T-helper 2 cell (primary cell): ENCODE results near the gene FAM234B.
A peak's percentile ranks its signal among the peaks of the same experiment; 100 is the strongest.
"Not testable (repeated sequence)": the region's sequence is repeated elsewhere in the genome, so short reads cannot be mapped to it uniquely, and the experiment has no call there.

Experiments
- DNase-seq, 5 experiments: peaks; one replicate each; pipeline versions ENCODE4 v3.0.0 to v3.0.0-alpha.2; 2012 to 2022

FAM234B gene

GRCh38 chr12:13023811-13024530, 20.2 kb upstream of the FAM234B start:
- DNase-seq = no peak

- no peak for DNase-seq
Measured at GRCh38 chr12:13024531-13024916, 19.7 kb upstream of the FAM234B start.

GRCh38 chr12:13026286-13026685, 17.9 kb upstream of the FAM234B start:
- no peak for DNase-seq

- no peak for DNase-seq
Measured at GRCh38 chr12:13027032-13027431, 17.1 kb upstream of the FAM234B start.

- DNase-seq = no peak
Measured at GRCh38 chr12:13027508-13027907, 16.7 kb upstream of the FAM234B start.

GRCh38 chr12:13028825-13029570, 15.2 kb upstream of the FAM234B start:
- DNase-seq = no peak

GRCh38 chr12:13030541-13031291, 13.5 kb upstream of the FAM234B start:
- DNase-seq = no peak

GRCh38 chr12:13032164-13032563, 12.0 kb upstream of the FAM234B start:
- no peak for DNase-seq

- DNase-seq = no peak
Measured at GRCh38 chr12:13033476-13033875, 10.7 kb upstream of the FAM234B start.

- DNase-seq = not testable (repeated sequence)
Measured at GRCh38 chr12:13035335-13035734, 8.8 kb upstream of the FAM234B start.

GRCh38 chr12:13036881-13037280, 7.3 kb upstream of the FAM234B start:
- no peak for DNase-seq

- DNase-seq = no peak
Measured at GRCh38 chr12:13038491-13039161, 5.6 kb upstream of the FAM234B start.

- no peak for DNase-seq
Measured at GRCh38 chr12:13039328-13039956, 4.7 kb upstream of the FAM234B start.

GRCh38 chr12:13041224-13041623, 3.0 kb upstream of the FAM234B start:
- no peak for DNase-seq

- DNase-seq = no peak
Measured at GRCh38 chr12:13042666-13043230, 1.4 kb upstream of the FAM234B start.

GRCh38 chr12:13044906-13045299, 722 bp downstream of the FAM234B start:
- DNase-seq = no peak

- no peak for DNase-seq
Measured at GRCh38 chr12:13045816-13046215, 1.6 kb downstream of the FAM234B start.

- peak in 1 of 5 experiments; percentile 20 for DNase-seq
Measured at GRCh38 chr12:13046964-13047363, 2.8 kb downstream of the FAM234B start.

- no peak for DNase-seq
Measured at GRCh38 chr12:13049816-13050215, 5.6 kb downstream of the FAM234B start.

- no peak for DNase-seq
Measured at GRCh38 chr12:13052421-13052820, 8.2 kb downstream of the FAM234B start.

- not testable (repeated sequence) for DNase-seq
Measured at GRCh38 chr12:13053617-13054016, 9.4 kb downstream of the FAM234B start.

- DNase-seq = no peak
Measured at GRCh38 chr12:13060581-13060980, 16.4 kb downstream of the FAM234B start.
